ENCODE measurements around the gene TOMM5.
A peak's percentile ranks its signal among the peaks of the same experiment; 100 is the strongest.

Gene TOMM5

DNA sequence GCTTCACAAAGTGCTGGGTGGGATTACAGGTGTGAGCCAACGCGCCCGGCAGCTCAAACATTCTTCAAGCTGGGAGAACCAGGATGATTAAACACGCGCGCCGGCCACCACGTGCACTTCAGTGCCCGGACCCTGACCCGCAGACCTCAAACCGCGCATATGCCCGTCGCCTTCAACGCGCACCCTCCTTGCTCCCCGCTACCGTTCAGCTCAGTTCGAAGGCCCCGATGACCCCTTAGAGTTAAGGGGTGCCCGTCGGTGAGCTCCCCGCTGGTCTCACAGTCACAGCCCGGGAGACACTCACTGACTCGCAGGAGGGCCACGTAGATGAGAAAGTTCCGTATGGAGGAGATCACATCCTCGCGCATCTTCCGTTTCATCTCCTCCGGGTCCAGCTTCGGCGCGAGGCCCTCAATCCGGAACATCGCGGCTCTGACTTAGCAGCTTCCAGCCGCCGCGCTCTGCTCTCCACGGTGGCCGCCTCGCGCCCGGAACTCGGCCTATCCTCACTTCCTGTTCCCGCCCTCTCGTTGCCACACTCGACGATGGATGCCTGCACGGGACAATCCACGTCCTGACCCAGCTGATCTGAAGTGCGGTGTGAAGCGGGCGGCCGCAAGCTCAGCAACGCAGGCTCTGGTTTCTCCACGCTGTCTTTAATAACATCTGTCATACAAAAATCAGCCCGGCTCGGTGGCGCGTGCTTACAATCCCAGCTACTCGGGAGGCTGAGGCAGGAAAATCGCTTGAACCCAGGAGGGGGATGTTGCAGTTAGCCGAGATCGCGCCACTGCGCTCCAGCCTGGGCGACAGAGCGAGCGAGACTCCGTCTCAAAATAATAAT lies at the start of gene TOMM5:
Gene TOMM5 (minus strand): TSS at position 490 of the 844 bp plus-strand sequence. CDS start 65 bp downstream, at position 425.
- H3K9me2 ChIP-seq (replicated peaks; ENCODE audit: low read depth, low read length) = no peaks in the 10 kb centered on the region
- peaks cover 47% of the 10 kb centered on the region for H4K20me1 ChIP-seq (ENCODE audit: insufficient read depth, low read length, poor library complexity, severe bottlenecking)
- H3K4me2 ChIP-seq (ENCODE audit: low read depth, low read length, poor library complexity, severe bottlenecking) = peak within 1 kb of the TSS; percentile 86
- no peaks in the 10 kb centered on the region for H3F3A ChIP-seq (ENCODE audit: low read depth)
- H3K4me1 ChIP-seq (ENCODE audit: insufficient read depth, low read length, poor library complexity, severe bottlenecking) = peaks cover 40% of the 10 kb centered on the region
- TF ChIP-seq, protein P1, sequence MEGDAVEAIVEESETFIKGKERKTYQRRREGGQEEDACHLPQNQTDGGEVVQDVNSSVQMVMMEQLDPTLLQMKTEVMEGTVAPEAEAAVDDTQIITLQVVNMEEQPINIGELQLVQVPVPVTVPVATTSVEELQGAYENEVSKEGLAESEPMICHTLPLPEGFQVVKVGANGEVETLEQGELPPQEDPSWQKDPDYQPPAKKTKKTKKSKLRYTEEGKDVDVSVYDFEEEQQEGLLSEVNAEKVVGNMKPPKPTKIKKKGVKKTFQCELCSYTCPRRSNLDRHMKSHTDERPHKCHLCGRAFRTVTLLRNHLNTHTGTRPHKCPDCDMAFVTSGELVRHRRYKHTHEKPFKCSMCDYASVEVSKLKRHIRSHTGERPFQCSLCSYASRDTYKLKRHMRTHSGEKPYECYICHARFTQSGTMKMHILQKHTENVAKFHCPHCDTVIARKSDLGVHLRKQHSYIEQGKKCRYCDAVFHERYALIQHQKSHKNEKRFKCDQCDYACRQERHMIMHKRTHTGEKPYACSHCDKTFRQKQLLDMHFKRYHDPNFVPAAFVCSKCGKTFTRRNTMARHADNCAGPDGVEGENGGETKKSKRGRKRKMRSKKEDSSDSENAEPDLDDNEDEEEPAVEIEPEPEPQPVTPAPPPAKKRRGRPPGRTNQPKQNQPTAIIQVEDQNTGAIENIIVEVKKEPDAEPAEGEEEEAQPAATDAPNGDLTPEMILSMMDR (conservative IDR thresholded peaks at IDR 0.05; ENCODE audit: low read length) = no peak
- no peak for TF ChIP-seq EZH2phosphoT487 (IDR thresholded peaks at IDR 0.05; ENCODE audit: borderline replicate concordance)
- peak within 1 kb of the TSS; percentile 96 for H3K4me3 ChIP-seq (ENCODE audit: low read length, poor library complexity, severe bottlenecking)
- H3K9ac ChIP-seq (ENCODE audit: low read depth, low read length, poor library complexity, severe bottlenecking) = peak within 1 kb of the TSS; percentile 95
- H3K79me2 ChIP-seq (ENCODE audit: insufficient read depth, low read length) = peaks cover 51% of the 10 kb centered on the region
- H2AFZ ChIP-seq (ENCODE audit: low read length) = peak within 1 kb of the TSS; percentile 89
- no peaks in the 10 kb centered on the region for H3K9me3 ChIP-seq (ENCODE audit: insufficient read depth, low read depth, low read length)
- H3K27me3 ChIP-seq (ENCODE audit: insufficient read depth, low read length, poor library complexity, severe bottlenecking) = no peaks in the 10 kb centered on the region
- peaks cover 15% of the 10 kb centered on the region; the same call in 1 of the 2 replicates for H3K36me3 ChIP-seq (ENCODE audit: insufficient read depth, low read length)

DNA sequence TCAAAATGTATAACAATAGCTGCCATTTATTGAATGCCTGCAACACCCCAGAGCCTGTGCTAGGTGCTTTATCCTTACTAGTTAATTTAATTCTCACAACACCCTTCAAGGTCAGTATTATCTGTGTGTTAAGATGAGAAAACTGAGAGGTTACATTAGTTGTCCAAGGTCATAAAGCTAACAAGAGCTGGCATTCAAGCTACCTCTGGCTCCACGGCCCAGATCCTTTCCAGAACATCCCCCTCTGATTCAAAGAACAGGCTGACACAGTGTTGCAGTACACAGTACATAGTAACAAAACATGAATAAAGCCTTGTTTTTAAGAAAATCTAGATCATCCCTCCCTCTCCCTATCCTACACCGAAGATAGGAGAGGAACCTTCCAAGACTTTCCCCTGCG lies 48.9 kb upstream of the TOMM5 start:
- no peak overlapping the region for H3K4me2 ChIP-seq (ENCODE audit: low read depth, low read length, poor library complexity, severe bottlenecking)
- H3K9ac ChIP-seq (ENCODE audit: low read depth, low read length, poor library complexity, severe bottlenecking) = no peak overlapping the region
- no peaks in the 10 kb centered on the region for H4K20me1 ChIP-seq (ENCODE audit: insufficient read depth, low read length, poor library complexity, severe bottlenecking)
- H3K36me3 ChIP-seq (ENCODE audit: insufficient read depth, low read length) = no peaks in the 10 kb centered on the region
- TF ChIP-seq EZH2phosphoT487 (IDR thresholded peaks at IDR 0.05; ENCODE audit: borderline replicate concordance) = no peak
- TF ChIP-seq, protein P1 (conservative IDR thresholded peaks at IDR 0.05; ENCODE audit: low read length) = no peak
- no peaks in the 10 kb centered on the region for H3K79me2 ChIP-seq (ENCODE audit: insufficient read depth, low read length)
- H3K27me3 ChIP-seq (ENCODE audit: insufficient read depth, low read length, poor library complexity, severe bottlenecking) = peaks cover 10% of the 10 kb centered on the region
- H3F3A ChIP-seq (ENCODE audit: low read depth) = no peaks in the 10 kb centered on the region
- no peaks in the 10 kb centered on the region for H3K9me3 ChIP-seq (ENCODE audit: insufficient read depth, low read depth, low read length)
- no peaks in the 10 kb centered on the region for H3K4me1 ChIP-seq (ENCODE audit: insufficient read depth, low read length, poor library complexity, severe bottlenecking)
- no peaks in the 10 kb centered on the region for H3K9me2 ChIP-seq (replicated peaks; ENCODE audit: low read depth, low read length)
- no peak overlapping the region for H2AFZ ChIP-seq (ENCODE audit: low read length)
- H3K4me3 ChIP-seq (ENCODE audit: low read length, poor library complexity, severe bottlenecking) = no peak overlapping the region

DNA sequence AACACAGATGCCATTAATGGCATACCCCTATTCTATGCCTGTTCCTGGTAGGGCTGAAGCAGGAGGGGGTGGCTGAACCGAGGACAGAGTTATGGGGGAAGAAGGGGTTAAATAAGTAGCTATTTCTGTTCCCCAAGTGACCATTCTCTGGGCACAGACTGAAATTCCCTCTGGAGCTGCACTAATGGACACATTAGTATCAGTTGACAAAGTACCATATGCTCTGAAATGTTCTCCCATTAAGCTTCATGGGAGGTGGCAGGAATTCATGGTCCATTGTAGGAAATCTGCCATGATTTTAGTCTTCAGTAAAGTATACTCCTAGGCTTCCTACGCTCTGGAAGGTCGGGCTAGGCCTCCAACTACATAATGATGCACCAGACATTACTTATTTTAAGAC lies 47.8 kb upstream of the TOMM5 start:
- Histone ChIP-seq H3K36me3 (ENCODE audit: insufficient read depth, low read length) (no peaks in the 10 kb centered on the region), H3K9me3 (ENCODE audit: insufficient read depth, low read depth, low read length) (no peaks in the 10 kb centered on the region), H4K20me1 (ENCODE audit: insufficient read depth, low read length, poor library complexity, severe bottlenecking) (no peaks in the 10 kb centered on the region), H3F3A (ENCODE audit: low read depth) (no peaks in the 10 kb centered on the region), H3K4me1 (ENCODE audit: insufficient read depth, low read length, poor library complexity, severe bottlenecking) (no peaks in the 10 kb centered on the region), H3K27me3 (ENCODE audit: insufficient read depth, low read length, poor library complexity, severe bottlenecking) (peaks cover 9% of the 10 kb centered on the region), H3K4me2 (ENCODE audit: low read depth, low read length, poor library complexity, severe bottlenecking) (no peak overlapping the region), H2AFZ (ENCODE audit: low read length) (no peak overlapping the region), H3K79me2 (ENCODE audit: insufficient read depth, low read length) (no peaks in the 10 kb centered on the region), H3K9me2 (replicated peaks; ENCODE audit: low read depth, low read length) (no peaks in the 10 kb centered on the region), H3K4me3 (ENCODE audit: low read length, poor library complexity, severe bottlenecking) (no peak overlapping the region), H3K9ac (ENCODE audit: low read depth, low read length, poor library complexity, severe bottlenecking) (no peak overlapping the region)
- TF ChIP-seq, protein P1 (conservative IDR thresholded peaks at IDR 0.05; ENCODE audit: low read length) = no peak
- TF ChIP-seq EZH2phosphoT487 (IDR thresholded peaks at IDR 0.05; ENCODE audit: borderline replicate concordance) = no peak
